ENCODE data around the gene ADAMTS2.

ADAMTS2 gene

GRCh38 chr5:179276838-179277395, 68.3 kb downstream of the ADAMTS2 start:
- ChIA-PET POLR2A (no interaction called here), CTCF (no interaction called here)
- no peak for TF ChIP-seq CTCF (IDR thresholded peaks at IDR 0.05; ENCODE audit: control extremely low read depth, extremely low read depth, low read depth, missing control alignments)
- no peak for DNase-seq (ENCODE audit: extremely low spot score)

- no peak for TF ChIP-seq CTCF (IDR thresholded peaks at IDR 0.05; ENCODE audit: control extremely low read depth, extremely low read depth, low read depth, missing control alignments)
- DNase-seq (ENCODE audit: extremely low spot score), result no peak
- CTCF ChIA-PET, result no interaction called here
- POLR2A ChIA-PET, result no interaction called here
Measured at GRCh38 chr5:179275941-179276837, 69.1 kb downstream of the ADAMTS2 start.

GRCh38 chr5:179275381-179275878, 69.8 kb downstream of the ADAMTS2 start:
- CTCF ChIA-PET, result no interaction called here
- DNase-seq (ENCODE audit: extremely low spot score), result no peak
- TF ChIP-seq CTCF (IDR thresholded peaks at IDR 0.05; ENCODE audit: control extremely low read depth, extremely low read depth, low read depth, missing control alignments), result no peak
- POLR2A ChIA-PET, result no interaction called here

- TF ChIP-seq CTCF (IDR thresholded peaks at IDR 0.05; ENCODE audit: control extremely low read depth, extremely low read depth, low read depth, missing control alignments), result no peak
- CTCF ChIA-PET, result no interaction called here
- no peak for DNase-seq (ENCODE audit: extremely low spot score)
- POLR2A ChIA-PET, result no interaction called here
Measured at GRCh38 chr5:179274321-179275315, 70.6 kb downstream of the ADAMTS2 start.

GRCh38 chr5:179273441-179274145, 71.7 kb downstream of the ADAMTS2 start:
- no peak for TF ChIP-seq CTCF (IDR thresholded peaks at IDR 0.05; ENCODE audit: control extremely low read depth, extremely low read depth, low read depth, missing control alignments)
- POLR2A ChIA-PET, result no interaction called here
- CTCF ChIA-PET, result no interaction called here
- no peak for DNase-seq (ENCODE audit: extremely low spot score)

- ChIA-PET POLR2A (no interaction called here), CTCF (no interaction called here)
- no peak for TF ChIP-seq CTCF (IDR thresholded peaks at IDR 0.05; ENCODE audit: control extremely low read depth, extremely low read depth, low read depth, missing control alignments)
- no peak for DNase-seq (ENCODE audit: extremely low spot score)
Measured at GRCh38 chr5:179273073-179273435, 72.2 kb downstream of the ADAMTS2 start.
